Measurements from ENCODE around the gene SLC49A4. TPM values are rescaled to one million over a fixed set of nuclear protein-coding genes. Genes with fewer than 3 reads are reported as not detected.

The SLC49A4 gene
- total RNA-seq, 1 donor from 2014 or later = 18.0 TPM

DNA sequence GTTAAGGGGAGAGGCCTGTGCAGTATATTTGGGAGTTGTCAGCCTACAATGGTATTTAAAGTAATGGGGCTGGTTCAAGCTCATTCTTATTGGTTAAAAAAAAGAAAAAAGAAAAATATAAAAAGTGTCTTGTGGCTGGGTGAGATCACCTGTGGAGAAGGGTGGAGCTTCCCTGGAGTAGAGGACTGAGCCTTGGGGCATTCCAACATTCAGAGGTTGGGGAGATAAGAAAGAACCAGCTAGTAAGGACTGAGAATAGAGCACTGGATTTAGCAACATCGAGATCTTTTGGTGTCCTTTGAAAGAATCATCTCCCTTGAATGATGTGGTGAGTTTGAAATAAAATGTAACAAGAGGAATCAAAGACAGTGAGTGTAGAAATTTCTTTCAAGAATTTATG lies 5.2 kb downstream of the SLC49A4 start:
- no peak overlapping the region for H3K4me3 Mint-ChIP-seq (ENCODE audit: unreplicated experiment)
- H3K4me2 ChIP-seq (ENCODE audit: low read length) = no peak overlapping the region
- TF ChIP-seq, protein P1, sequence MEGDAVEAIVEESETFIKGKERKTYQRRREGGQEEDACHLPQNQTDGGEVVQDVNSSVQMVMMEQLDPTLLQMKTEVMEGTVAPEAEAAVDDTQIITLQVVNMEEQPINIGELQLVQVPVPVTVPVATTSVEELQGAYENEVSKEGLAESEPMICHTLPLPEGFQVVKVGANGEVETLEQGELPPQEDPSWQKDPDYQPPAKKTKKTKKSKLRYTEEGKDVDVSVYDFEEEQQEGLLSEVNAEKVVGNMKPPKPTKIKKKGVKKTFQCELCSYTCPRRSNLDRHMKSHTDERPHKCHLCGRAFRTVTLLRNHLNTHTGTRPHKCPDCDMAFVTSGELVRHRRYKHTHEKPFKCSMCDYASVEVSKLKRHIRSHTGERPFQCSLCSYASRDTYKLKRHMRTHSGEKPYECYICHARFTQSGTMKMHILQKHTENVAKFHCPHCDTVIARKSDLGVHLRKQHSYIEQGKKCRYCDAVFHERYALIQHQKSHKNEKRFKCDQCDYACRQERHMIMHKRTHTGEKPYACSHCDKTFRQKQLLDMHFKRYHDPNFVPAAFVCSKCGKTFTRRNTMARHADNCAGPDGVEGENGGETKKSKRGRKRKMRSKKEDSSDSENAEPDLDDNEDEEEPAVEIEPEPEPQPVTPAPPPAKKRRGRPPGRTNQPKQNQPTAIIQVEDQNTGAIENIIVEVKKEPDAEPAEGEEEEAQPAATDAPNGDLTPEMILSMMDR (IDR thresholded peaks at IDR 0.05; ENCODE audit: insufficient read depth, low read depth, low read length) = no peak
- no peak for TF ChIP-seq EZH2 (IDR thresholded peaks at IDR 0.05; ENCODE audit: insufficient read depth, low read length)
- peaks cover 7% of the 10 kb centered on the region for H3K4me1 ChIP-seq (ENCODE audit: insufficient read depth, low read length)
- no peaks in the 10 kb centered on the region for H3K9me3 ChIP-seq (ENCODE audit: insufficient read depth, low read depth, low read length)
- peaks cover 10% of the 10 kb centered on the region for H4K20me1 ChIP-seq (ENCODE audit: insufficient read depth, low read length)
- peaks cover 6% of the 10 kb centered on the region for H3K4me1 Mint-ChIP-seq (ENCODE audit: low read depth, unreplicated experiment)
- no peak overlapping the region for H3K27ac ChIP-seq (ENCODE audit: low read depth, low read length)
- FAIRE-seq (no peak), DNase-seq (ENCODE audit: low read depth) (no peak)
- no peaks in the 10 kb centered on the region for H3K27me3 ChIP-seq (ENCODE audit: insufficient read depth, low read length)
- no peak overlapping the region for H3K9ac ChIP-seq (ENCODE audit: low read length)
- no peak overlapping the region for H3K4me3 ChIP-seq (ENCODE audit: insufficient read depth, low read depth, low read length)
- H2AFZ ChIP-seq (ENCODE audit: low read depth, low read length) = no peak overlapping the region
- no peaks in the 10 kb centered on the region for H3K9me3 Mint-ChIP-seq (ENCODE audit: unreplicated experiment)
- peaks cover 17% of the 10 kb centered on the region for H3K79me2 ChIP-seq (ENCODE audit: insufficient read depth, low read length)
- peaks cover 4% of the 10 kb centered on the region for H3K36me3 Mint-ChIP-seq (ENCODE audit: low read depth, unreplicated experiment)
- no peak overlapping the region for H3K27ac Mint-ChIP-seq (ENCODE audit: unreplicated experiment)
- no peaks in the 10 kb centered on the region for H3K36me3 ChIP-seq (ENCODE audit: insufficient read depth, low read length)
- H3K27me3 Mint-ChIP-seq (ENCODE audit: low read depth, unreplicated experiment) = peaks cover 3% of the 10 kb centered on the region

DNA sequence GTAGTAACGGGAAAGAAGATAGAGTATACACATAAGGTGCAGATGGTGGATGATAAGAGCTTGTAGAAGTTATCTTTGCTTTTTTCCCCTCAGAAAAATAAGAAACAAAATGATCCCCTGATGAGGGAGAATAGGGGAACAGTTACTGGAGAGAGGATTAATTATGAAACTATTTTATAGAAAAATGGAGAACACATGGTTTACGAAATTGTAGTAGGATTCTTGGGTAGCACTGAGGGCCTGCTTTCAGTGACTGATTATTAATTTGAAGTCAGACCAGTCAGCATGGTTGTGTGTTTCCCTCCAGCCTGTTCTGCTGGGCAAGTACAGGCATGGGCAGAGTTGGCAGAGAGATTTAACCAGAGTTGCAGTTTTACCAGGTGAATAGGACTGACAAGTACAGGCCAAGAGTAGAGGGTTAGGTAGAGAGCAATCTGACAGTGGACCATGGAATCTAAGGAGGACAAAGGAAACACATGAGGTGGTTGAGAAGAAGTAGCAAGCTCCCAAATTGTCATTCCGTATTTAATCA lies 5.9 kb downstream of the SLC49A4 start:
- peaks cover 4% of the 10 kb centered on the region for H3K36me3 Mint-ChIP-seq (ENCODE audit: low read depth, unreplicated experiment)
- H3K27ac ChIP-seq (ENCODE audit: low read depth, low read length) = no peak overlapping the region
- H3K79me2 ChIP-seq (ENCODE audit: insufficient read depth, low read length) = peaks cover 12% of the 10 kb centered on the region
- no peaks in the 10 kb centered on the region for H3K9me3 Mint-ChIP-seq (ENCODE audit: unreplicated experiment)
- no peaks in the 10 kb centered on the region for H3K36me3 ChIP-seq (ENCODE audit: insufficient read depth, low read length)
- peaks cover 4% of the 10 kb centered on the region for H3K4me1 Mint-ChIP-seq (ENCODE audit: low read depth, unreplicated experiment)
- no peak overlapping the region for H2AFZ ChIP-seq (ENCODE audit: low read depth, low read length)
- DNase-seq (ENCODE audit: low read depth) (no peak), FAIRE-seq (no peak)
- peaks cover 3% of the 10 kb centered on the region for H3K27me3 Mint-ChIP-seq (ENCODE audit: low read depth, unreplicated experiment)
- peaks cover 10% of the 10 kb centered on the region for H4K20me1 ChIP-seq (ENCODE audit: insufficient read depth, low read length)
- no peak overlapping the region for H3K4me3 ChIP-seq (ENCODE audit: insufficient read depth, low read depth, low read length)
- no peak overlapping the region for H3K9ac ChIP-seq (ENCODE audit: low read length)
- no peak overlapping the region for H3K4me3 Mint-ChIP-seq (ENCODE audit: unreplicated experiment)
- no peak overlapping the region for H3K4me2 ChIP-seq (ENCODE audit: low read length)
- H3K27ac Mint-ChIP-seq (ENCODE audit: unreplicated experiment) = no peak overlapping the region
- TF ChIP-seq EZH2 (IDR thresholded peaks at IDR 0.05; ENCODE audit: insufficient read depth, low read length) = no peak
- peaks cover 3% of the 10 kb centered on the region for H3K4me1 ChIP-seq (ENCODE audit: insufficient read depth, low read length)
- H3K27me3 ChIP-seq (ENCODE audit: insufficient read depth, low read length) = no peaks in the 10 kb centered on the region
- no peaks in the 10 kb centered on the region for H3K9me3 ChIP-seq (ENCODE audit: insufficient read depth, low read depth, low read length)

DNA sequence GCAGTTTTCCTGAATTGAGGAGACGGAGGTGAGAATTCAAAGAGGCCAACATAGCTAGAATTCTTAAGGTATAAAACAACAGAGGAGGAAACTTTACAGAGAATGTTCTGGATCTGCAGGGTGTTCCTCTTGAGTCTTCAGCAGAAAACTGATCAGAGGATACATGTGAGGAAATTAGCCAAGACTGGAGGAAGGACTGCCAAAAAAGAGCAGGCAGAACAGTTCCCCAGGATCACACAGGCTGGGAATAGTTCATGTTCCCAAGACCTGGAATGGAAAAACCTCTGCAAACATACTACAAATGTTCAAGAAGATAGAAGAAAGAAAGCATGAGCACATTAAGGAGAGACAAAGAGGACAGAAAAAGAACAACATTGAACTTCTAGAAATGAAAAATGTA lies 7.5 kb downstream of the SLC49A4 start:
- H3K9me3 Mint-ChIP-seq (ENCODE audit: unreplicated experiment) = no peaks in the 10 kb centered on the region
- no peak overlapping the region for H3K4me2 ChIP-seq (ENCODE audit: low read length)
- no peak overlapping the region for H3K27ac Mint-ChIP-seq (ENCODE audit: unreplicated experiment)
- no peak overlapping the region for H2AFZ ChIP-seq (ENCODE audit: low read depth, low read length)
- no peak overlapping the region for H3K9ac ChIP-seq (ENCODE audit: low read length)
- peaks cover 10% of the 10 kb centered on the region for H4K20me1 ChIP-seq (ENCODE audit: insufficient read depth, low read length)
- no peak overlapping the region for H3K4me3 ChIP-seq (ENCODE audit: insufficient read depth, low read depth, low read length)
- no peaks in the 10 kb centered on the region for H3K4me1 ChIP-seq (ENCODE audit: insufficient read depth, low read length)
- TF ChIP-seq, protein P1 (IDR thresholded peaks at IDR 0.05; ENCODE audit: insufficient read depth, low read depth, low read length) = no peak
- no peak for TF ChIP-seq EZH2 (IDR thresholded peaks at IDR 0.05; ENCODE audit: insufficient read depth, low read length)
- no peak overlapping the region for H3K27ac ChIP-seq (ENCODE audit: low read depth, low read length)
- DNase-seq (ENCODE audit: low read depth) = no peak
- H3K27me3 Mint-ChIP-seq (ENCODE audit: low read depth, unreplicated experiment) = peaks cover 3% of the 10 kb centered on the region
- no peaks in the 10 kb centered on the region for H3K9me3 ChIP-seq (ENCODE audit: insufficient read depth, low read depth, low read length)
- no peaks in the 10 kb centered on the region for H3K4me1 Mint-ChIP-seq (ENCODE audit: low read depth, unreplicated experiment)
- H3K4me3 Mint-ChIP-seq (ENCODE audit: unreplicated experiment) = no peak overlapping the region
- H3K79me2 ChIP-seq (ENCODE audit: insufficient read depth, low read length) = peaks cover 3% of the 10 kb centered on the region
- H3K27me3 ChIP-seq (ENCODE audit: insufficient read depth, low read length) = no peaks in the 10 kb centered on the region
- H3K36me3 Mint-ChIP-seq (ENCODE audit: low read depth, unreplicated experiment) = peaks cover 4% of the 10 kb centered on the region
- H3K36me3 ChIP-seq (ENCODE audit: insufficient read depth, low read length) = no peaks in the 10 kb centered on the region
- FAIRE-seq = no peak
